GM19455 (cell line): ENCODE data around the gene XG.
"Not testable (repeated sequence)": the region's sequence is repeated elsewhere in the genome, so short reads cannot be mapped to it uniquely, and the experiment has no call there.

Experiments
- ATAC-seq: cut with Tn5 transposase; IDR thresholded peaks from one replicate; pipeline ENCODE4 v1.9.1; 2021; ENCODE audit not compliant: unreplicated experiment

XG gene

DNA sequence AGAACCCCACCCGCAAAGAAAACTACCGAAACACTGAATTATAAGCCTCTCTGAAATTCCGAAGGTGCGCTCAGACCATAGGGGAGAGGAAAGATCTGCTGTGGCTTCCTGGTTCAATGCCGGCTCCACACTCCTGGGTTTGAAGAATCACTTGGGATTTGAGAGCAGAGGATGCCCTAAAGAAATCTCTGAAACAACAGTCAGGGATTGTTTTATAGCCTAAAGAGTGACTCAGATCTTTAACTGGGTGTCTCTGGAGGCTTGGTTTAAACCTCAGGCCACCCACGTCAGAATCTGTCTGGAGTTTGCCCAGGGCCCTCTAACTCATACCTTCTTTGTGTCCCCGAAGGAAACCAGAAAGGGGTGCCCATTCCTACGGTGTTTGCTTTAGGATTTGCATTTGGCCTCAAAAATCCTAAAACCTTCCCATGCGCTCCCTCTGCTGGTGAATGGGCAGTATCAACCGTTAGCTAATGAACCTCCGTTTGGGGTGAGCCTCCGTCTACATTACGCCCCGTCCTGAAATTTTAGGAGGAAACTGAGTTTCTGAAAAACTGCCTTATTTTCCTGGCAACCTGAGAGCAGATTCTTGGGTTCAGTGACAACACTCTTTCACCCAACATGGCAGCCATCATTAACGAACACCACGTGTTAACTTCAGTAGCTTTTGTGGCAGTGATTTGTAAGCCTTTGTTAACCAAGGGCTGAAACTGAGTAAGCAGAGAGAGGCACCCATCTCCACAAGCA, 60.5 kb downstream of the XG start:
- ATAC-seq = not testable (repeated sequence)

DNA sequence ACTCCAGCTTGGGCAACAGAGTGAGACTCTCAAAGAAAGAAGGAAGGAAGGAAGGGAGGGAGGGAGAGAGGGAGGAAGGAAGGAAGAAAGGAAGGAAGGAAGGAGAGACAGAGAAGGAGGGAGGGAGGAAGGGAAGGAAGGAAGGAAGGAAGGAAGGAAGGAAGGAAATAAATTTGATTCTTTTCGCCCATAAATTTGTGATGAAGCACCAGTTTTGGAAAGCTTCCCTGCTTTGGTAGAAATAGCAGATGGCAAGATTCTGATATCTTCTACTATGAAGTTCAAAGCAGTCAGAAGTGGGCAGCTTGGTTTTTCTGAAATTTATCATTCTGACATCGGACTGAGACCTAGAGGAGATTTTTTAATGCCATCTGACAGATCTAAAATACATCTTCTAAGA, 65.2 kb downstream of the XG start:
- ATAC-seq = no peak

DNA sequence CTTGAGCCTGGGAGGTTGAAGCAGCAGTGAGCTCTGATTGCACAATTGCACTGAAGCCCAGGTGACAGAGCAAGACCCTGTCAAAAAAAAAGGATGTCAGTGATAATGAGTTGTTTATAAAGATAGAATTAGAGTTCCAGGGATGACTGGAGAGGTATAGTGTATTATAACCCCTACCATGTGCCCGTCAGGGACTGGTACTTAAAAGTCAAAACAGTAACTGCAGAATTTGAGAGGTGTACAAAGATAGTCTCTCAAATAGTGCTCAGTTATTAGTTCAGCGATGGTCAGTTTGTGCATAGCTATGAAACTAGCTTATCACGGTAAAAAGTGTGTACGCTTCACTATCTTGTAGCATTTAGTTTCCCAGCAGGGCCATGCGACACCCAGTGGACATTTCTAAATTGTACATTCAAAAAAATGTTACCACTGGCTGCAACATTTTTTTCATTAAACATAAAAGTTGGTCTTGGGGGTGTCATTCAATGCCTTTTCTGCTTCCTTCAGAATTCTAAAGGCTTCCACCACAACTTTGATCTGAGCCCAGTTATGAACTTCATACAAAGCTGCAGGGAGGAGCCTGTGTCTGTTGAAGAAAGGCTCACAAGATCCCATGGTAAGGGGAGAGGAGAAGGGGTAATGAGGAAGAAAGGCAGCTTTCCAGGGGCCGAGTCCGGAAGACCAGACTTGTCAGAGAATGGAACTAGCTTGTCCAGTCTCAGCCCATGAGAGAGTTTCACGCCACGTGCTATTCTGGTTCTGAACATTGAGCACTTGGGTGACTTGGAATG, 67.7 kb downstream of the XG start:
- ATAC-seq = no peak

- ATAC-seq = no peak
These were observed 68.4 kb downstream of the XG start for GRCh38 chrX:2820136-2820771.

- ATAC-seq = no peak
These were observed 72.1 kb downstream of the XG start for GRCh38 chrX:2823795-2824386.

GRCh38 chrX:2824886-2825285, 73.0 kb downstream of the XG start:
- ATAC-seq = no peak

- no peak for ATAC-seq
These were observed 76.6 kb downstream of the XG start, which contains the start of gene GYG2 for GRCh38 chrX:2828344-2828958. TSS of gene GYG2 (plus strand) at chrX:2828930. CDS start at chrX:2830189, 1,259 bp downstream.

DNA sequence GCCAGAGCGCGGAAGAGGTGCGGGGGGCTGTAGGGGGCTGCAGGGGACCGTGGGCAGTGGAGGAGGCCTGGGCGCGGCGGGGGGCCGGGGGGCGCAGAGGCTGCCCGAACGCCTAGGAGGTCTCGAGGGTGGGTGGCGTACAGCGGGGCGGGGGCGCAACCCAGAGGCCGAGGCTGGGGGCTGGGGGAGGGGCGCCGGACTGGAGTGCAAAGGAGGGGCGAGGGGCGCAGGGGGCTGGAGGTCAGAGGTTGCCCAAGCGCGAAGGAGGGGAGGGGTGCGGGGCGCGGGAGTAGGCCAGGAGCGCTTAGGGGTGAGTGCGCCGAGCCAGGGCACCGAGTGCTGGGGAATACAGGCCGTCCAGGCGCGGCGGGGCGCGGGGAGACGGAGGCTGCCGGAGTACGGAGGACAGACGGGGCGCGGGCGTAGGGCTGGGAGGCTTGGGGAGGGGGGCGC, 77.1 kb downstream of the XG start:
- ATAC-seq = no peak

- no peak for ATAC-seq
These were observed 77.8 kb downstream of the XG start for GRCh38 chrX:2829469-2830246.

GRCh38 chrX:2831471-2832228, 79.8 kb downstream of the XG start:
- ATAC-seq = no peak

DNA sequence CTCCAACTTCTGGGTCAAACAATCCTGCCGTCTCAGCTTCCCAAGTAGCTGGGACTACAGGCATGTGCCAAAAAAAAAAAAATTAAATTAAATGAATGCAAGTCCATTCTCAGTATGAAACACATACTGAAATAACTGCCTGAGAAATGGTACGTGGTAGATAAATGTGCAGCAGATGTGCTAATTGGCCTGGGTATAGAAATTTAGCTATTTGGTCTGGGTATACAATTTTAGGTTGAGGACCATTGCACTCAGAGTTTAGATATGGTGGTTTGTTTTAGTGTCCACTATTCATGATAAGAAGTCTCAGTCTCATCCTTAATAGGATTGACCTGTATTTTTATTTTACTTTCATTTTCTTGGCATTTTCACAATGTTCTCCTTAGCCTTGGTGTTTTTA, 86.1 kb downstream of the XG start:
- no peak for ATAC-seq

DNA sequence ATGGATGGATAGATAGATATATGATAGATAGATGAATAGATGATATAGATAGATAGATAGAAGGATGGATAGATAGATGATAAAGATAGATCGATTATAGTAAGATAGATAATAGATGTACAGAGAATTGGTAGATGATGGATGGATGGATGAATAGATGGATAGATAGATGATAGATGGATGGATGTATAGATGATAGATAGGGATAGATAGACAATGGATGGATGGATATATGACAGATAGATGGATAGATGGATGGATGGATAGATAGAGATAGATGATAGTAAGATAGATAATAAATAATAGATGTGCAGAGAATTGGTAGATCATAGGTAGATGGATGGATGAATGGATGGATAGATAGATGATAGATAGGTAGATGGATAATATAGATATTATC, 89.1 kb downstream of the XG start:
- no peak for ATAC-seq

DNA sequence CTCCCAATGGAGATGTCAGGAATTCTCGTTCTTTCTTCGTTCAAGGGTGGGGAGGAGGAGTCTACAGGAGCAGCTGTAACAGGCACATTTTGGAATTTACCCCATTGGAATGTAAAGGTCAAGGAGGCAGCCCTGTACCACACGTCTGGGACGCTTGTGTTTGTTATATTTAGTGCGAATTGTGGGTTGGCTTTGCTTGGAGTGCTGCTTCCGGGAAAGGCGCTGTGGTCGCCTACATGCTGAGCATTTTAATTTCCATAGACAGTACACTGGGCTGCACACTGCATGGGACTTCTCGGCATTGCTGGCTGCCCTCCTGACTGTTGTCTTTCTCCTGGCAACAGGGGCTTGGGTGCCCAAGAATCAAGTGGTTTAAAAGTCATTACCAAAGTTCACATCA, 89.7 kb downstream of the XG start:
- ATAC-seq = no peak

- no peak for ATAC-seq
These were observed 95.2 kb downstream of the XG start for GRCh38 chrX:2846992-2847391.

DNA sequence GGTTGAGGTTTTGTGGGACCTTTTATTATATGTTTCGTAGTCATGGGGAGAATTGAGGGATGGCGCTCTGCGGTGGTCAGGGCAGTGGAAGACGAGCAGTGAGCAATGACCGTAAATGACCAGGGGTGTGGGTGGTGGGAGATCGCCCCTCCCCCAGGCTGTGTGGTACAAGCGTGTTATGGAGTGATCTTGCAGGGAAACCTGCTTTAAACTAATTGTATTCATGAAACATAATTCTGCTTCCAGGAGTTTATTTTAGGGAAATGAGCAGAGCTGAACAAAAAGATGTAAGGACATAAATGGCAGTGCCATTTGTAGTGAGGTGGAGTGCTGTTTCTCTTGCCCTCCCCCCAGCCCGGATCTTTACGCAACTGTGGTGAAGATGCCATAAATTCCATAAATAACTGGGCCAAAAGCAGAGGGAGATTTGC, 97.0 kb downstream of the XG start:
- ATAC-seq = no peak

DNA sequence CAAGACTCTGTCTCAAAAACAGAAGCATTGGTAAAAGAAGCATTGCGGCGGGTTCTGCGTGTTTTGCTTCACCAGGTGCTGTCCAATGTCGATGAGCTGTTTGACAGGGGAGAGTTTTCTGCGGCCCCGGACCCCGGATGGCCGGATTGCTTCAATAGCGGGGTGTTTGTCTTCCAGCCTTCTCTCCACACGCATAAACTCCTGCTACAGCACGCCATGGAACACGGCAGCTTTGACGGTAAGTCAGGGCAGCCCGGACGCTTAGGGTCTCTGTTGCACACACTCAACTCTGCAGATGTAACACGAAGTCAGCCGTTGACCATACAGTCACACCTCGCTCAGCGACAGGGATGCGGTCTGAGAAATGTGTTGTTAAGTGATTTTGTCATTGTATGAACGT, 103.1 kb downstream of the XG start:
- ATAC-seq = no peak

GRCh38 chrX:2855761-2856160, 103.9 kb downstream of the XG start:
- no peak for ATAC-seq

GRCh38 chrX:2857566-2857965, 105.7 kb downstream of the XG start:
- no peak for ATAC-seq

- no peak for ATAC-seq
These were observed 107.5 kb downstream of the XG start for GRCh38 chrX:2859197-2859797.
